ENCODE data around the gene CRYBG1. TPM values are rescaled to one million over a fixed set of nuclear protein-coding genes. Genes with fewer than 3 reads are reported as not detected.
A peak's percentile ranks its signal among the peaks of the same experiment; 100 is the strongest.

Gene CRYBG1
- total and polyA plus RNA-seq, 2 of the 4 experiments (the other 2 are of a cell fraction): 0.38 to 1.1 TPM

- CTCF ChIA-PET: no interaction called here
- DNase-seq: no peak
These were observed 174.5 kb downstream of the CRYBG1 start for GRCh38 chr6:106535012-106535411.

More at GRCh38 chr6:106535012-106535411, 174.5 kb downstream of the CRYBG1 start:
- Histone ChIP-seq H3K27me3 (ENCODE audit: control insufficient read depth, insufficient read depth, low read length) (no peaks in the 10 kb centered on the region), H3K27ac (ENCODE audit: insufficient read depth, low read length) (no peak overlapping the region), H2BK15ac (ENCODE audit: low read depth, low read length) (no peak overlapping the region), H3K79me1 (ENCODE audit: low read depth in 1 of 2, low read length in 2 of 2) (no peaks in the 10 kb centered on the region), H3K4me3 (ENCODE audit: insufficient read depth, low read depth, low read length) (no peak overlapping the region), H3K9me1 (ENCODE audit: insufficient read depth, low read length) (no peaks in the 10 kb centered on the region), H3K14ac (replicated peaks; ENCODE audit: low read depth, low read length) (peak overlapping the region; percentile 44), H3K9me3 (ENCODE audit: control insufficient read depth, insufficient read depth, low read length) (no peaks in the 10 kb centered on the region), H4K5ac (ENCODE audit: low read depth, low read length) (no peak overlapping the region), H3K4ac (ENCODE audit: low read depth, low read length) (no peak overlapping the region; the same call in 1 of the 2 replicates), H3K4me2 (ENCODE audit: low read depth, low read length) (no peak overlapping the region), H3K36me3 (ENCODE audit: control insufficient read depth, insufficient read depth, low read length) (no peaks in the 10 kb centered on the region), H3K56ac (ENCODE audit: extremely low read depth, insufficient read depth, low read length) (no peak overlapping the region), H2BK120ac (ENCODE audit: low read depth, low read length) (no peak overlapping the region), H2AK5ac (ENCODE audit: low read depth, low read length) (no peak overlapping the region), H3K18ac (ENCODE audit: low read depth, low read length) (peak overlapping the region; percentile 74; the same call in 1 of the 2 replicates), H3K4me1 (ENCODE audit: control insufficient read depth, insufficient read depth, low read length) (no peaks in the 10 kb centered on the region; the same call in 1 of the 2 replicates), H4K8ac (ENCODE audit: low read depth in 2 of 2, low read length in 2 of 2) (no peak overlapping the region), H2AFZ (replicated peaks; ENCODE audit: low read length, poor library complexity) (no peak overlapping the region), H3K9ac (ENCODE audit: low read depth, low read length) (no peak overlapping the region), H2AK9ac (replicated peaks; ENCODE audit: low read depth, low read length, poor library complexity) (no peak overlapping the region), H4K20me1 (ENCODE audit: insufficient read depth, low read length) (no peaks in the 10 kb centered on the region), H4K91ac (ENCODE audit: insufficient read depth, low read depth, low read length) (no peak overlapping the region; the same call in 1 of the 2 replicates), H2BK20ac (ENCODE audit: low read depth, low read length) (no peak overlapping the region), H2BK5ac (ENCODE audit: low read depth, low read length, poor library complexity, severe bottlenecking) (no peak overlapping the region), H3K23ac (ENCODE audit: low read depth, low read length) (no peak overlapping the region)
- TF ChIP-seq RFX5 (IDR thresholded peaks at IDR 0.05; ENCODE audit: low read depth, low read length) (no peak), BHLHE40 (IDR thresholded peaks at IDR 0.05; ENCODE audit: low read depth, low read length) (no peak), USF2 (IDR thresholded peaks at IDR 0.05; ENCODE audit: low read depth, low read length) (no peak)
- intact Hi-C loops (cut with micrococcal nuclease): no loop called here
- dilution Hi-C loops (cut with HindIII; ENCODE audit: low sequenced_read_pairs, unreplicated experiment): no loop called here
- in situ Hi-C loops (cut with MboI; ENCODE audit: low sequenced_read_pairs): no loop called here
- no CpG with 5 or more reads among the region's 2 CpGs for WGBS, 2 experiments (ENCODE audit: extremely low coverage in 2 of 2, insufficient read length in 1 of 2)
- no TSS peak for BruUV-seq (replicated peaks)
- no peak for ATAC-seq (ENCODE audit: low read depth)
- POLR2A ChIA-PET (ENCODE audit: unreplicated experiment): no interaction called here

Data from IMR-90 (cell line).